Loucy (cell line): Measurements from ENCODE around the gene SYT1.

Experiments
- H2AFZ ChIP-seq: fragments of 200-600 bp; sonication (generic); 2 replicates; pipeline ENCODE4 v1.6.0; 2016; ENCODE audit warnings: antibody characterized with exemption, mild to moderate bottlenecking, low read length, moderate library complexity
- H3F3A ChIP-seq: fragments of 200-600 bp; 2 replicates; pipeline ENCODE4 v1.6.0; 2016; ENCODE audit warnings: antibody characterized with exemption, low read depth, mild to moderate bottlenecking
- H3K27me3 ChIP-seq: fragments of 200-600 bp; sonication (generic); 2 replicates; pipeline ENCODE4 v1.6.1; 2014; ENCODE audit warnings: low read length, mild to moderate bottlenecking; ENCODE audit not compliant: insufficient read depth, poor library complexity, severe bottlenecking
- H3K36me3 ChIP-seq: fragments of 200-600 bp; sonication (generic); 2 replicates; pipeline ENCODE4 v1.6.1; 2016; ENCODE audit warnings: low read length; ENCODE audit not compliant: insufficient read depth
- H3K4me1 ChIP-seq: fragments of 200-600 bp; sonication (generic); 2 replicates; pipeline ENCODE4 v1.5.1; 2014; ENCODE audit warnings: low read length, mild to moderate bottlenecking; ENCODE audit not compliant: insufficient read depth, poor library complexity, severe bottlenecking
- H3K4me2 ChIP-seq: fragments of 200-600 bp; sonication (generic); 2 replicates; pipeline ENCODE4 v1.6.0; 2014; ENCODE audit warnings: antibody characterized with exemption, low read length, low read depth, mild to moderate bottlenecking; ENCODE audit not compliant: poor library complexity, severe bottlenecking
- H3K4me3 ChIP-seq: fragments of 200-600 bp; sonication (generic); 2 replicates; pipeline ENCODE4 v1.5.1; 2014; ENCODE audit warnings: low read length, mild to moderate bottlenecking, mixed read lengths; ENCODE audit not compliant: poor library complexity, severe bottlenecking
- H3K79me2 ChIP-seq: fragments of 200-600 bp; sonication (generic); 2 replicates; pipeline ENCODE4 v1.6.1; 2014; ENCODE audit warnings: low read length; ENCODE audit not compliant: insufficient read depth
- H3K9ac ChIP-seq: fragments of 200-600 bp; sonication (generic); 2 replicates; pipeline ENCODE4 v1.6.0; 2014; ENCODE audit warnings: mild to moderate bottlenecking, low read depth, low read length, moderate library complexity; ENCODE audit not compliant: poor library complexity, severe bottlenecking
- H3K9me2 ChIP-seq: fragments of 200-600 bp; sonication (generic); replicated peaks from 2 replicates; pipeline ENCODE4 v1.6.1; 2016; ENCODE audit warnings: low read depth, low read length, mixed read lengths
- H3K9me3 ChIP-seq: fragments of 200-600 bp; sonication (generic); 2 replicates; pipeline ENCODE4 v1.6.1; 2014; ENCODE audit warnings: mild to moderate bottlenecking, antibody characterized with exemption, low read length, low read depth; ENCODE audit not compliant: insufficient read depth
- H4K20me1 ChIP-seq: fragments of 200-600 bp; sonication (generic); 2 replicates; pipeline ENCODE4 v1.6.0; 2014; ENCODE audit warnings: antibody characterized with exemption, low read length, mild to moderate bottlenecking; ENCODE audit not compliant: insufficient read depth, poor library complexity, severe bottlenecking
- EZH2phosphoT487 ChIP-seq: fragments of 200-600 bp; IDR thresholded peaks from 2 replicates; pipeline ENCODE4 v1.6.1; 2018; ENCODE audit warnings: antibody characterized with exemption, mild to moderate bottlenecking, moderate library complexity, borderline replicate concordance
- TF ChIP-seq, protein P1 (sequence below): fragments of 200-600 bp; sonication (generic); conservative IDR thresholded peaks from 2 replicates; pipeline ENCODE4 v1.5.1; 2014; ENCODE audit warnings: mild to moderate bottlenecking, antibody characterized with exemption, low read length

The SYT1 gene

DNA sequence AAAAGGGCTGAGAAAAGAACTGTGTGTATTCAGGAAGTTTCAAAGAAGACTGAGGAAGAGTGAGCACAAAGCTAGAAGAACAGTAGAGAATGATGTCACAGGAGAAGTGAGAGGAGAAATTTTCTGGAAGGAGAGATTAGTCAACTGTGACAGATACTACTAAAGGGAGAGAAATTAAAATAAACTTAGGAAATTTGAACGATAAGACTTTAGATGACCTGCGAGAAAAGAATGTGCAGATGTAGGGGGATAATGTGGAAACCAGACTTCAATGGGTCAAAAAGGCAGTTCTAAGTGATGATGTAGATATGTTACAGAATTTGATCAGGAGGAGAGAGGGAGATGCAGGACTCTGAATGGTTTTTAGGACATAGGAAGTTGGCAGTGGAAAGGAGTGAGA, 287.4 kb downstream of the SYT1 start:
- H3K9me3 ChIP-seq, result no peaks in the 10 kb centered on the region
- H3K4me3 ChIP-seq, result no peak overlapping the region
- TF ChIP-seq EZH2phosphoT487, result no peak
- TF ChIP-seq, protein P1, sequence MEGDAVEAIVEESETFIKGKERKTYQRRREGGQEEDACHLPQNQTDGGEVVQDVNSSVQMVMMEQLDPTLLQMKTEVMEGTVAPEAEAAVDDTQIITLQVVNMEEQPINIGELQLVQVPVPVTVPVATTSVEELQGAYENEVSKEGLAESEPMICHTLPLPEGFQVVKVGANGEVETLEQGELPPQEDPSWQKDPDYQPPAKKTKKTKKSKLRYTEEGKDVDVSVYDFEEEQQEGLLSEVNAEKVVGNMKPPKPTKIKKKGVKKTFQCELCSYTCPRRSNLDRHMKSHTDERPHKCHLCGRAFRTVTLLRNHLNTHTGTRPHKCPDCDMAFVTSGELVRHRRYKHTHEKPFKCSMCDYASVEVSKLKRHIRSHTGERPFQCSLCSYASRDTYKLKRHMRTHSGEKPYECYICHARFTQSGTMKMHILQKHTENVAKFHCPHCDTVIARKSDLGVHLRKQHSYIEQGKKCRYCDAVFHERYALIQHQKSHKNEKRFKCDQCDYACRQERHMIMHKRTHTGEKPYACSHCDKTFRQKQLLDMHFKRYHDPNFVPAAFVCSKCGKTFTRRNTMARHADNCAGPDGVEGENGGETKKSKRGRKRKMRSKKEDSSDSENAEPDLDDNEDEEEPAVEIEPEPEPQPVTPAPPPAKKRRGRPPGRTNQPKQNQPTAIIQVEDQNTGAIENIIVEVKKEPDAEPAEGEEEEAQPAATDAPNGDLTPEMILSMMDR, result no peak
- no peak overlapping the region for H2AFZ ChIP-seq
- H3K36me3 ChIP-seq, result no peaks in the 10 kb centered on the region
- H3K9me2 ChIP-seq, result no peaks in the 10 kb centered on the region
- H3K4me2 ChIP-seq, result no peak overlapping the region
- no peak overlapping the region for H3K9ac ChIP-seq
- no peaks in the 10 kb centered on the region for H4K20me1 ChIP-seq
- H3K4me1 ChIP-seq, result no peaks in the 10 kb centered on the region
- H3K27me3 ChIP-seq, result no peaks in the 10 kb centered on the region
- no peaks in the 10 kb centered on the region for H3K79me2 ChIP-seq
- H3F3A ChIP-seq, result no peaks in the 10 kb centered on the region

DNA sequence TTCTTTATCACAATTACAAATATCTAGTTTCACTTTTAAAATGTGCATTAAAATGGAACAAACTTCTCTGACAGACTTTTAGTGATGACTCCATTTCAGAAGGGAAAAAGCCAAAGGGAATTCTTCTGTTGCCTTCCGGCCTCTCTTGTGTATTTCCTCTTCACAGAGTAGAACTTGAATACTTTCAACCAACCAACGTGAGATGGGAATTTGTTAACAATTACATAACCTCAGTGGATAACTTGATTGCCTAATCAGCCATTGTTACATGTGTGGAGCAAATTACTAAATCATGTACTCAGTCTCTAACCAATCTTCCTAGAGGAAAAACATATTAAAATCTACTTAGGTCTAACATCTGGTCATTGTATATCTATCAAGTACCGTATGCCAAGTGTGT, 291.1 kb downstream of the SYT1 start:
- Histone ChIP-seq H2AFZ (no peak overlapping the region), H3K9me2 (no peaks in the 10 kb centered on the region), H3F3A (no peaks in the 10 kb centered on the region), H3K4me1 (no peaks in the 10 kb centered on the region), H4K20me1 (no peaks in the 10 kb centered on the region), H3K79me2 (no peaks in the 10 kb centered on the region), H3K9ac (no peak overlapping the region), H3K9me3 (no peaks in the 10 kb centered on the region), H3K36me3 (no peaks in the 10 kb centered on the region), H3K4me3 (no peak overlapping the region), H3K4me2 (no peak overlapping the region), H3K27me3 (no peaks in the 10 kb centered on the region)
- TF ChIP-seq, protein P1, result no peak
- no peak for TF ChIP-seq EZH2phosphoT487

DNA sequence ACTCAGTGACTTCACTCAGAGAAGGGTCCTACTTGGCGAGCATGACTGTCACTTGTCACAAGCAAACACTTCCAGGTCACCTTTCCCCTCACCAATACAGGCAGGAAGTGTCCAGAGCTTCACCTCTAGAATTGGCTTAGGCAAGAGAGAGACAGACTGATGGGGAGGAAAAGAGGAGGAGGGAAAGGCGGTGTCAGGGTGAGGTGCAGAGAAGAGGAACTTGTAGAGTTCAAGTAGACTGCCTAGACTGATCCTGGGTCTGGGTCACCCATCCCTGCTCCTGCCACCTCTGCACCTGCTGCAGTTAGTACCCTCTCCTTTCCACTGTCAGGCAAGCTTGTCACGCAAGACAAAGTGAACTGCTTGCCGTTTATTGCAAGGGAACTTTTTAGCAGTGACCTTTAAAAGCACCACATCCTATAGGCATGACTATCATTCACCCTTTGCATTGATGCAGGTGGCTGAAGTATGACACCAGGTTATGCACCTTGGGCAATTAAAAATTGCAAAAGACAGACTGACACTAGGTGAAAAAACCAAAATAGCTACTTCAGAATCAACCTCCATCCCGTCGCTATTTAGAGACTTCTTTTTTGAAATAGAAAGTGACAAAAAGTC, 292.4 kb downstream of the SYT1 start:
- no peak overlapping the region for H3K9ac ChIP-seq
- H3K27me3 ChIP-seq, result no peaks in the 10 kb centered on the region
- TF ChIP-seq, protein P1, result no peak
- TF ChIP-seq EZH2phosphoT487, result no peak
- no peaks in the 10 kb centered on the region for H3K9me3 ChIP-seq
- H3F3A ChIP-seq, result no peaks in the 10 kb centered on the region
- H4K20me1 ChIP-seq, result no peaks in the 10 kb centered on the region
- no peaks in the 10 kb centered on the region for H3K36me3 ChIP-seq
- H3K4me2 ChIP-seq, result no peak overlapping the region
- no peaks in the 10 kb centered on the region for H3K9me2 ChIP-seq
- no peaks in the 10 kb centered on the region for H3K4me1 ChIP-seq
- no peak overlapping the region for H3K4me3 ChIP-seq
- H3K79me2 ChIP-seq, result no peaks in the 10 kb centered on the region
- H2AFZ ChIP-seq, result no peak overlapping the region
